ENCODE data around the gene FOXP4. TPM values are rescaled to one million over a fixed set of nuclear protein-coding genes. Genes with fewer than 3 reads are reported as not detected.

FOXP4 gene
- total RNA-seq, 1 donor from 2014 or later, result 2.7 TPM

DNA sequence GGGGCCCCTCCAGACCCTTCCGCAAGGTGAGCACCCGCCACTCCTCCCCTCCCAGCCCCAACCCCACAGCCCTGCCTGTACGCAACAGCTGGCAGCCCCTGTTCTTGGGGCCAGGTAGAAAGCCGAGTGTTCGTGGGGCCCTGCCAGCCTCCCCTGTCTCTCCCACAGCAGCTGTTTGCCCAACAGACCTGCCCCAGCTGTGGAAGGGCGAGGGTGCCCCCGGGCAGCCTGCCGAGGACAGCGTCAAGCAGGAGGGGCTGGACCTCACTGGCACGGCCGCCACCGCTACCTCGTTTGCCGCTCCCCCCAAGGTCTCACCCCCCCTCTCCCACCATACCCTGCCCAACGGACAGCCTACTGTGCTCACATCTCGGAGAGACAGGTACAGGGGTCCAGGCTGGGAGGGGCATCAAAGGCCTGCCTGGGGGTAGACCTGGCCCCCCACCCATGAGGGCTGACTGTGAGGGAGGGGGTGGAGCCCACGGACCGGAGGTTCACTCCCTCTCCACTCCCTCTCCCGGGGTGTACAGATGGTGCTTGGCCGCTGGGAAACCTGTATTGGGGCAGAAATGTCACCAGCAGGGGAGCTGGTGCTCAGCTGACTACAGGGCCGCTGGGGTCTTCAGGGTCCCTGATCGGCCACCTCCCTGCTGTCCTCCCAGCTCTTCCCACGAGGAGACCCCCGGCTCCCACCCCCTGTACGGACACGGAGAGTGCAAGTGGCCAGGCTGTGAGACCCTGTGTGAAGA, 41.1 kb downstream of the FOXP4 start:
- Histone ChIP-seq H3K36me3 (no peaks in the 10 kb centered on the region), H3K4me3 (no peak overlapping the region), H2AFZ (replicated peaks) (no peak overlapping the region), H3K27ac (no peak overlapping the region), H3K27me3 (no peaks in the 10 kb centered on the region), H3K4me1 (peaks cover 47% of the 10 kb centered on the region), H3K4me2 (no peak overlapping the region), H3K9me3 (ENCODE audit: low read depth) (no peaks in the 10 kb centered on the region), H3F3A (ENCODE audit: low read depth) (peaks cover 13% of the 10 kb centered on the region), H4K20me1 (ENCODE audit: low read depth) (peaks cover 63% of the 10 kb centered on the region), H3K79me2 (ENCODE audit: low read depth) (no peaks in the 10 kb centered on the region), H3K9ac (no peak overlapping the region)
- Mint-ChIP-seq H3K4me3 (no peak overlapping the region), H3K36me3 (peaks cover 23% of the 10 kb centered on the region), H3K4me1 (peaks cover 66% of the 10 kb centered on the region), H3K27me3 (ENCODE audit: insufficient read depth, low read depth) (peaks cover 10% of the 10 kb centered on the region), H3K9me3 (no peaks in the 10 kb centered on the region), H3K27ac (no peak overlapping the region)
- no peak for DNase-seq (ENCODE audit: low spot score)
- no peak for TF ChIP-seq EZH2 (IDR thresholded peaks at IDR 0.05)
- TF ChIP-seq, protein P1, sequence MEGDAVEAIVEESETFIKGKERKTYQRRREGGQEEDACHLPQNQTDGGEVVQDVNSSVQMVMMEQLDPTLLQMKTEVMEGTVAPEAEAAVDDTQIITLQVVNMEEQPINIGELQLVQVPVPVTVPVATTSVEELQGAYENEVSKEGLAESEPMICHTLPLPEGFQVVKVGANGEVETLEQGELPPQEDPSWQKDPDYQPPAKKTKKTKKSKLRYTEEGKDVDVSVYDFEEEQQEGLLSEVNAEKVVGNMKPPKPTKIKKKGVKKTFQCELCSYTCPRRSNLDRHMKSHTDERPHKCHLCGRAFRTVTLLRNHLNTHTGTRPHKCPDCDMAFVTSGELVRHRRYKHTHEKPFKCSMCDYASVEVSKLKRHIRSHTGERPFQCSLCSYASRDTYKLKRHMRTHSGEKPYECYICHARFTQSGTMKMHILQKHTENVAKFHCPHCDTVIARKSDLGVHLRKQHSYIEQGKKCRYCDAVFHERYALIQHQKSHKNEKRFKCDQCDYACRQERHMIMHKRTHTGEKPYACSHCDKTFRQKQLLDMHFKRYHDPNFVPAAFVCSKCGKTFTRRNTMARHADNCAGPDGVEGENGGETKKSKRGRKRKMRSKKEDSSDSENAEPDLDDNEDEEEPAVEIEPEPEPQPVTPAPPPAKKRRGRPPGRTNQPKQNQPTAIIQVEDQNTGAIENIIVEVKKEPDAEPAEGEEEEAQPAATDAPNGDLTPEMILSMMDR (IDR thresholded peaks at IDR 0.05), result peak; percentile 27

DNA sequence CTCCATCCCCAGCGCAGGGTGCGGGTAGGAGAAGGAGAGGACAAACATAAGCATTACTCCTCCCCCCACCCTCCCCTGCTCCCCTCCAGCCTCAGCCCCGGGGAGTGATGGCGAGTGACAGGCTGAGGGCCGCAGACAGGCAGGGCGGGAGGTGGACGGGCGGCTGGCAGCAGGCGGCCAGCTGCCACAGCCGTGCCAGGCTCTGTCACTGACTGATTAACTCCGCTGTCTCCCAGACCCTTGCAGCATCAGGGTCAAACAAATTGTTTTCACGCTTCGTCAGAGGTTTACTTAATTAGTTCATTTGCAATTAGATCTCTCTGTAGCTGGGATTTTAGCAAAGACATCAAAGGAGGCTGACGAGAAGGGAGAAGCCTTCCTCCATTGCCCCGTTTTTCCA, 41.9 kb downstream of the FOXP4 start:
- no peaks in the 10 kb centered on the region for H3K9me3 ChIP-seq (ENCODE audit: low read depth)
- no peak overlapping the region for H3K4me3 ChIP-seq
- no peaks in the 10 kb centered on the region for H3K36me3 ChIP-seq
- H3K4me1 ChIP-seq, result peaks cover 47% of the 10 kb centered on the region
- no peak overlapping the region for H3K27ac ChIP-seq
- TF ChIP-seq, protein P1 (IDR thresholded peaks at IDR 0.05), result no peak
- TF ChIP-seq EZH2 (IDR thresholded peaks at IDR 0.05) (no peak), EZH2phosphoT487 (IDR thresholded peaks at IDR 0.05) (no peak)
- no peak for DNase-seq (ENCODE audit: low spot score)
- Mint-ChIP-seq H3K4me3 (peak overlapping the region; percentile 64), H3K27ac (peak overlapping the region; percentile 86), H3K36me3 (peaks cover 28% of the 10 kb centered on the region), H3K4me1 (peaks cover 68% of the 10 kb centered on the region), H3K27me3 (ENCODE audit: insufficient read depth, low read depth) (peaks cover 10% of the 10 kb centered on the region), H3K9me3 (no peaks in the 10 kb centered on the region)
- peaks cover 13% of the 10 kb centered on the region for H3F3A ChIP-seq (ENCODE audit: low read depth)
- H3K9ac ChIP-seq, result no peak overlapping the region
- H3K27me3 ChIP-seq, result no peaks in the 10 kb centered on the region
- peaks cover 67% of the 10 kb centered on the region for H4K20me1 ChIP-seq (ENCODE audit: low read depth)
- no peak overlapping the region for H2AFZ ChIP-seq (replicated peaks)
- no peak overlapping the region for H3K4me2 ChIP-seq
- no peaks in the 10 kb centered on the region for H3K79me2 ChIP-seq (ENCODE audit: low read depth)

DNA sequence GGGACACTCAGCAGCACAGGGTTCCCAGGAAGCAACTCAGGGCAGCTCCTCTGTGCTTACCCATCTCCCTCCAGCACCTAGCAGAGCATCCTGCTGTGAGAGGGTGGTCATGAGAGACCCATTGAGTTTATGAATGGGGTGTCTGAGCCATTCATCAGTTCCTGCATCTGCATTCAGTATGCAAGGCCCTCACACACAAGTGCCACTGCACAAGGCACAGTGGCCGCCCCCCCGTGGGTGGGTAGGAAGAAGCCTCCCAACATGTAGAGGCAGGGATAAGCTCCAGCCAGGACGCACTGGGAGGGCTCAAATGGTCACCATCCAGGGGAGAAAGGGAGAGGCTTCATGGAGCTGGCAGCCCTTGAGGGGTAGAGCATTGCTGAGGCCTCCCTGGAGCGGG, 43.0 kb downstream of the FOXP4 start:
- Histone ChIP-seq H3K4me3 (no peak overlapping the region), H3F3A (ENCODE audit: low read depth) (peaks cover 13% of the 10 kb centered on the region), H3K79me2 (ENCODE audit: low read depth) (no peaks in the 10 kb centered on the region), H3K27me3 (no peaks in the 10 kb centered on the region), H2AFZ (replicated peaks) (no peak overlapping the region), H3K9me3 (ENCODE audit: low read depth) (no peaks in the 10 kb centered on the region), H3K36me3 (no peaks in the 10 kb centered on the region), H3K9ac (no peak overlapping the region), H3K4me2 (no peak overlapping the region), H3K27ac (no peak overlapping the region), H4K20me1 (ENCODE audit: low read depth) (peaks cover 59% of the 10 kb centered on the region), H3K4me1 (peaks cover 41% of the 10 kb centered on the region)
- Mint-ChIP-seq H3K27me3 (ENCODE audit: insufficient read depth, low read depth) (peaks cover 10% of the 10 kb centered on the region), H3K27ac (no peak overlapping the region), H3K9me3 (no peaks in the 10 kb centered on the region), H3K4me1 (peaks cover 57% of the 10 kb centered on the region), H3K4me3 (no peak overlapping the region), H3K36me3 (peaks cover 31% of the 10 kb centered on the region)
- DNase-seq (ENCODE audit: low spot score), result no peak
- TF ChIP-seq EZH2phosphoT487 (IDR thresholded peaks at IDR 0.05) (no peak), EZH2 (IDR thresholded peaks at IDR 0.05) (no peak)
- TF ChIP-seq, protein P1 (IDR thresholded peaks at IDR 0.05), result no peak

Data from neural progenitor cell (in vitro differentiated cells).